A549 treated with GW870086 at 1 μM for 4 hours (cell line): ENCODE data around the gene CKM. TPM values are rescaled to one million over a fixed set of nuclear protein-coding genes. Genes with fewer than 3 reads are reported as not detected.

Experiments used
- total RNA-seq: library from RNA; stranded (reverse); fragments of 200-300 nt; extraction: Qiagen RNA extraction; gene quantifications from 5 replicates; pipeline ENCODE4 v1.2.3, GENCODE V29; 2022; ENCODE audit warnings: low read depth

The CKM gene
- 0.10 TPM in 1 of 5 replicates, not detected in the others for total RNA-seq

DNA sequence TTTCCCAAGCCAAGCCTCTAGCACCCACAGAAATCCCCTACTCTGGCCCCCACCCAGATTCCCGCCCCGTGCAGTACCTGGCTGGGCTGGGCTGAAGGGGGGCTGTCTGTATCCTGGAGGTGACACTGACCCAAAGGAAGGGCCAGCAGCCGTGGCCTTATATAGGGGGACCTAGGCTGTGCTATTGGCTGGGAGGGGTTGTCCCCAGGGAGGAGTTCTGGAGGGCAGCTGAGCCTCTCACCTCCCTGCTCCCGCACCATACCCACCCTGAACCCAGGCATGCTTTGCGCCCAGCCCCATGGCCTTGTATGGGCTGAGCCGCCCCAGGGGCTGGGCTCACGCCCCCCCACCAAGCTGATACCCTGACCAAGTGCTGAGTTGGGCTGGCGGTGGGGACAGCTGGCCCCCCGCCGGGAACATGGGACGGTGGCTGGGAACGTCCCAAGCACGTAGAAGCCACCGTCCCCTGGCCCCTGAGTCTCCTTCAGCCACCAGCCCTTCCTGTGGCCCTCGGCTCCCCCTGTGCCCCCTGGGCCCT, at the start of gene CKM:
CKM (minus strand) TSS at position 132 of the 538 bp plus-strand sequence. CDS start 3,162 bp downstream, outside the sequence.

DNA sequence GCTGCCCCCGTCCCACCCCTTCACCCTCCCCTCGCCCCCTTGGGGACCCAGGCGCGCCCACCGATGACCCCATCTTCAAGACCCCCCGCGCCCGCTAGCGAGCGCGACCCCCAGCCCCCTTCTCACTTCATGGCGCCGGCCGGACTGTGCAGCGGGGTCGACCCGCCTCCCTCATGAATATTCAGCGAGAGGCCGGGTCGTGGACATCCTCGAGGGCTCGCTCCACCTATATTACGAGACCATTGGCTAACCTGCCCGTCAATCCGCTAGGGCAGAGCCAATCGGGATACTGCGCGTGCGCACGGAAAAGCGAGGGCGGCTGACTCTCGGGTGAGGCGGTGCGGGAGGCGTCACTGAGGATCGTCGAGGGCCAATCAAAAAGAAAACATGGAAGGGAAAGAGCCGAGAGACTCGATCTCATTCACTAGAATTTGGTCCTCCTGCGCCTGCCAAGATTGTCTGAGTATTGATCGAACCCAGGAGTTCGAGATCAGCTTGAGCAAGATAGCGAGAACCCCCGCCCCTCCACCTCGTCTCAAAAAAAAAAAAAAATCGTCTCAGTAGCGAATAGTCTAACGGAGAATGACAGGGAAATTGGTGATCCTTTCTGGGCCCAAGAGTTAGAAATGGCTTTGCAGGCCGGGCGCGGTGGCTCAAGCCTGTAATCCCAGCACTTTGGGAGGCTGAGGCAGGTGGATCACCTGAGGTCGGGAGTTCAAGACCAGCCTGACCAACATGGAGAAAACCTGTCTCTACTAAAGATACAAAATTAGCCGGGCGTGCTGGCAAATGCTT, 47.9 kb upstream of the CKM start, which contains the start of gene ERCC2:
ERCC2 (minus strand) TSS at position 164 of the 795 bp plus-strand sequence; CDS start at position 131, 33 bp downstream.

DNA sequence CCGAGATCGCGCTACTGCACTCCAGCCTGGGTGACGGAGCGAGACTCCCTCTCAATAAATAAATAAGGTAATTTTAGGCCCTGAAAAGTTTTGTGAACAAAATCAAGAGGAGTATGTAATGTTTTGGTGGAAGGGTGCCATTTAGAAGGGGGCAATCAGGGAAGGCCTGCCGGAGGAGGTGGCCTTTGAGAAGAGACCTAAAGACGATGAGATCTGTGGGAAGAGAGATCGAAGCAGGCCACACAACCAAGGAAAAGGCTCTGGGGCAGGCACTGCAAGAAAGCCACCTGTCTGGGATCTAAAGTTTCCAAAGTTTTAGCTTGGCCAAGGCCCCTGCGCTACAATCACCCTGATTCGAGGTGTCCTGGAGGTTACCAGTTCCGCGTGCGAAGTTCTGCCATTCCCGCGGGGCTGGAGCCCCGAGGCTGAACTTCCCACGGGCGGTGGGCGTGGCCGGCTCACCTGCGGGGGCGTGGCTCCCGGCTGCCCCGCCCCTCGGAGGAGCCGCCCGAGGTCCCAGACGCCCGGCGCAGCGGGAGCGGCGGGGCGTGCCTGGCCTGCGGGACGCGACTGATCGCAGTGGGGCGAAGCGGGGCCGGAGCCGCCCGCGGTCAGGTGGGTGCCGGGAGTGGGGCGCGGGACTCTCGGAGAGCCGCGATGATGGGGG, 17.7 kb upstream of the CKM start, which contains the start of gene KLC3:
KLC3 (plus strand) TSS at position 519 of the 667 bp plus-strand sequence. CDS start 4,792 bp downstream, outside the sequence.

Other genes starting within 250 kb of the CKM start
- gene ZNF296, start 246.4 kb downstream of the CKM start, total RNA-seq = 8.9 to 14.9 TPM (median 12.3 TPM) in 5 replicates
- gene GEMIN7, start 243.6 kb downstream of the CKM start, total RNA-seq = 90.6 to 105 TPM (median 94.4 TPM) in 5 replicates
- 23.0 to 34.7 TPM (median 34.0 TPM) in 5 replicates for gene PPP1R37, start 229.7 kb downstream of the CKM start, total RNA-seq
- gene NKPD1, start 161.9 kb downstream of the CKM start, total RNA-seq = 0.17 to 0.34 TPM (median 0.28 TPM) in 5 replicates
- gene TRAPPC6A, start 144.6 kb downstream of the CKM start, total RNA-seq = 39.1 to 47.2 TPM (median 42.7 TPM) in 5 replicates
- gene BLOC1S3, start 144.1 kb downstream of the CKM start, total RNA-seq = 14.5 to 19.8 TPM (median 17.6 TPM) in 5 replicates
- gene EXOC3L2, start 77.5 kb downstream of the CKM start, total RNA-seq = 1.2 to 2.3 TPM (median 1.7 TPM) in 5 replicates
- 6.5 to 9.8 TPM (median 7.1 TPM) in 5 replicates for gene MARK4, start 71.6 kb downstream of the CKM start, total RNA-seq
- 0.41 to 0.78 TPM (median 0.65 TPM) in 5 replicates for gene KLC3, start 17.9 kb upstream of the CKM start, total RNA-seq
- gene ERCC2, start 47.7 kb upstream of the CKM start, total RNA-seq = 10.7 to 13.6 TPM (median 12.8 TPM) in 5 replicates
- 36.0 to 42.8 TPM (median 38.5 TPM) in 5 replicates for gene PPP1R13L, start 82.2 kb upstream of the CKM start, total RNA-seq
- 43.2 to 53.5 TPM (median 49.7 TPM) in 5 replicates for gene POLR1G, start 83.8 kb upstream of the CKM start, total RNA-seq
- gene ERCC1, start 101.0 kb upstream of the CKM start, total RNA-seq = 146 to 178 TPM (median 168 TPM) in 5 replicates
- 8.6 to 16.5 TPM (median 13.5 TPM) in 5 replicates for gene FOSB, start 145.1 kb upstream of the CKM start, total RNA-seq
- gene RTN2, start 174.2 kb upstream of the CKM start, total RNA-seq = 10.7 to 18.4 TPM (median 12.8 TPM) in 5 replicates
- gene PPM1N, start 175.6 kb upstream of the CKM start, total RNA-seq = 6.9 to 9.6 TPM (median 8.7 TPM) in 5 replicates
- gene VASP, start 184.6 kb upstream of the CKM start, total RNA-seq = 200 to 267 TPM (median 250 TPM) in 5 replicates